ENCODE data around the gene CD248. TPM values are rescaled to one million over a fixed set of nuclear protein-coding genes. Genes with fewer than 3 reads are reported as not detected.

Gene CD248
- total and polyA plus RNA-seq, 5 donors from 2014 or later: 0.06 to 0.30 (median 0.10) TPM

DNA sequence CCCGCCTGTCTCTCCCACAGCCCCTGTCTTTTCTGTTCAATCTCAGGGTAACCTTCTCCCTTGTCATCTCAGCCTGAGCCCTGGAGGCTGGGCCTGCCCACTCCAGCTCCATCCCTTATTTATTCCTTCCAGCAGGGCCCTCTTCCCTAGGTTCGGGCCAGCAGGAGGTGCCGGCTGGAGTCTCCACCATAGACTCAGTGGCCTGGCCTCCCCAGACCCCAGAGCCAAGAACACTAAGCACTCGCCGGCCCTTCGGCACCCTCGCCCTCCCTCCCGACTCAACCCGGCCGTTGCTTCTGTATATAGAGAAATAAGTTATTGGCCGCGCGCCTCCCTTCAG, 49.8 kb downstream of the CD248 start:
- no peak for ATAC-seq (ENCODE audit: low read depth in 2 of 2)
- Histone ChIP-seq H3K27ac (ENCODE audit: insufficient read depth, low read length, poor library complexity, severe bottlenecking) (peak overlapping the region; percentile 91), H3K4me1 (ENCODE audit: control insufficient read depth, insufficient read depth, low read length, poor library complexity, severe bottlenecking) (peaks cover 34% of the 10 kb centered on the region), H3K9me3 (ENCODE audit: control insufficient read depth in 2 of 2, low read length in 2 of 2) (no peaks in the 10 kb centered on the region), H3K4me3 (ENCODE audit: low read depth, low read length) (peak overlapping the region; percentile 26), H3K36me3 (ENCODE audit: control insufficient read depth, insufficient read depth, low read length) (peaks cover 21% of the 10 kb centered on the region), H3K27me3 (ENCODE audit: control insufficient read depth, insufficient read depth, low read length) (no peaks in the 10 kb centered on the region)
- Mint-ChIP-seq H3K36me3 (peaks cover 4% of the 10 kb centered on the region), H3K4me3 (peak overlapping the region; percentile 74 to 99 (median 94)), H3K27ac (peak overlapping the region; percentile 9 to 98 (median 91)), H3K9me3 (no peaks in the 10 kb centered on the region), H3K27me3 (peaks cover 14% of the 10 kb centered on the region), H3K4me1 (peaks cover 0 to 40% (median 24%) of the 10 kb centered on the region in 4 donors)
- no peak for DNase-seq

DNA sequence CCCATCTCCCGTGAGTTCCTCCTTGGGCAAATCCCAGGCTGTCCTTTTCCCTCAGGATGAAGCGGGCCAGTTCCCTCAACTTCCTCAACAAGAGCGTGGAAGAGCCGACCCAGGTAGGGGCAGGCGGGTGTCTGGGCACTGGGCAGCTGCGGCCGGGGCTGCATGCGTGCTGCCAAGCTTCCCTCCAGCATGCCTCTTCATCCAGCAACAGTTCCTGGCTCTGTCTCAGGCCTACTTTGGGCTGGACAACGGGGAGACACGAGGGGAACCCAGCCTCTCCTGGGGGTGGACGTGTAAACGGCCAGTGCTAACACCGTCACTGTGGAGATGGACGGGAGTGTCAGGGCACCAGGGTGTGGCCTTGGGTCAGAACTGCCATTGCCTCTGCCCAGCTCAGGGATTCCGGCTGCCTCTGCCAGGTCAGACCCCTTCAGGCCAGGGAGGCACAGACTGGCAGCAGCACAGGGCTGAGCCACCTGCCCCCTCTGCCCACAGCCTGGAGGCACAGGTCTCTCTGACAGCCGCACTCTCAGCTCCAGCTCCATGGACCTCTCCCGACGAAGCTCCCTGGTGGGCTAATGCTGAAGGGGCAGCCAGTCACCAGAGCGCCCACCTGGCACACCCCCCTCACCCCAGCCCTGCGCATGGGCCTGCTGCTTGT, 50.3 kb downstream of the CD248 start:
- Mint-ChIP-seq H3K27ac (no peak overlapping the region), H3K4me3 (peak overlapping the region; percentile 74 to 99 (median 94)), H3K9me3 (no peaks in the 10 kb centered on the region), H3K27me3 (peaks cover 14% of the 10 kb centered on the region), H3K4me1 (peaks cover 0 to 37% (median 21%) of the 10 kb centered on the region in 4 donors), H3K36me3 (no peaks in the 10 kb centered on the region)
- H3K9me3 ChIP-seq (ENCODE audit: control insufficient read depth in 2 of 2, low read length in 2 of 2): no peaks in the 10 kb centered on the region
- peaks cover 21% of the 10 kb centered on the region for H3K36me3 ChIP-seq (ENCODE audit: control insufficient read depth, insufficient read depth, low read length)
- no peak for DNase-seq
- no peak for ATAC-seq (ENCODE audit: low read depth in 2 of 2)
- peaks cover 34% of the 10 kb centered on the region for H3K4me1 ChIP-seq (ENCODE audit: control insufficient read depth, insufficient read depth, low read length, poor library complexity, severe bottlenecking)
- H3K27me3 ChIP-seq (ENCODE audit: control insufficient read depth, insufficient read depth, low read length): no peaks in the 10 kb centered on the region
- H3K27ac ChIP-seq (ENCODE audit: insufficient read depth, low read length, poor library complexity, severe bottlenecking): no peak overlapping the region
- H3K4me3 ChIP-seq (ENCODE audit: low read depth, low read length): no peak overlapping the region

DNA sequence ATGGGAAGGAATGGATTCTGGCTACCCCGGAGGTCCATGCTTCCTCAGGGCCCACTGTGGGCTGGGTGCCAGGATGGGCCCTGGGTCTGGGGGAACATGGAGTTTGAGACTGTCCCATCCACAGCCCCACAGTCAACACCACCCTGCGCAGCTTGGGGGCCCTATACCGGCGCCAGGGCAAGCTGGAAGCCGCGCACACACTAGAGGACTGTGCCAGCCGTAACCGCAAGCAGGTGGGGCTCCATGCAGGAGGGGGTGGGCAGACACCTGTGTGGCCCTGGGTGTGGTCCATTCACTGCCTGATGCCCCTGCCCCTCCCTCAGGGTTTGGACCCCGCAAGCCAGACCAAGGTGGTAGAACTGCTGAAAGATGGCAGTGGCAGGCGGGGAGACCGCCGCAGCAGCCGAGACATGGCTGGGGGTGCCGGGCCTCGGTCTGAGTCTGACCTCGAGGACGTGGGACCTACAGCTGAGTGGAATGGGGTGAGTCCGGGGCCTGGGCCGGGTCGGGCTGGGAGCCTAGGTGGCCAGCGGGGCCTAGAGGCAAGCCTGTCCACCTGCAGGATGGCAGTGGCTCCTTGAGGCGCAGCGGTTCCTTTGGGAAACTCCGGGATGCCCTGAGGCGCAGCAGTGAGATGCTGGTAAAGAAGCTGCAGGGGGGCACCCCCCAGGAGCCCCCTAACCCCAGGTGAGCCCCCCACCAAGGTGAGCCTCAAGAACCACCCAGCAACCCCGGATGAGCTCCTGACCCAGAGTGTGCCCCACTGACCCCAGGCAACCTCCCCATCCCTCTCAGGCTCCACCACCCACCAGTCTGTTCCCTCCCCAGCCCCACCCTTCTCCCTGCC, 51.1 kb downstream of the CD248 start:
- Histone ChIP-seq H3K9me3 (ENCODE audit: control insufficient read depth in 2 of 2, low read length in 2 of 2) (no peaks in the 10 kb centered on the region), H3K27me3 (ENCODE audit: control insufficient read depth, insufficient read depth, low read length) (no peaks in the 10 kb centered on the region), H3K36me3 (ENCODE audit: control insufficient read depth, insufficient read depth, low read length) (peaks cover 19% of the 10 kb centered on the region), H3K27ac (ENCODE audit: insufficient read depth, low read length, poor library complexity, severe bottlenecking) (no peak overlapping the region), H3K4me3 (ENCODE audit: low read depth, low read length) (no peak overlapping the region), H3K4me1 (ENCODE audit: control insufficient read depth, insufficient read depth, low read length, poor library complexity, severe bottlenecking) (peaks cover 31% of the 10 kb centered on the region)
- Mint-ChIP-seq H3K36me3 (no peaks in the 10 kb centered on the region), H3K4me3 (no peak overlapping the region), H3K4me1 (peaks cover 0 to 33% (median 19%) of the 10 kb centered on the region in 4 donors), H3K27me3 (peaks cover 14% of the 10 kb centered on the region), H3K9me3 (no peaks in the 10 kb centered on the region), H3K27ac (no peak overlapping the region)
- no peak for ATAC-seq (ENCODE audit: low read depth in 2 of 2)
- DNase-seq: no peak

DNA sequence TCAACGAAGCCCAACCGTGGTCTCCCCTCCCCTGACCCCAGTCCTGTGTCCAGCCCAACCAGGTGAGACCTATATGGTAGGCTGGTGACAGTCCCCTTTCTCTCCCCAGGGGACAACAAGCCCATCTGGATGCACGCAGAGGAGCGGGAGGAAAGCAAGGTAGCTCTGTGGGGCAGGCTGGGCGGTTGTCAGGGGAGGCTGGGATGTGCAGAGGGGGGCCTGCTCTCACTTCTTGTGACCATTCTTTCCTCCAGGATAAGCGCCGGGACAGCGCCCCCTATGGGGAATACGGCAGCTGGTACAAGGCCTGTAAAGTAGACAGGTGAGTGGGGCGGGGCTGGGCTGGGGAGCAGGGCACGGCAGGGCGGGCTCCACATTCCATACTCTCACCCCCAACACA, 51.9 kb downstream of the CD248 start:
- H3K4me3 Mint-ChIP-seq: no peak overlapping the region
- H3K4me1 Mint-ChIP-seq: peaks cover 0 to 25% (median 16%) of the 10 kb centered on the region in 4 donors
- no peaks in the 10 kb centered on the region for H3K36me3 Mint-ChIP-seq

More for the DNA sequence above, 51.9 kb downstream of the CD248 start:
- Mint-ChIP-seq H3K27me3 (peaks cover 14% of the 10 kb centered on the region), H3K27ac (peak overlapping the region in 1 of 3 donors; percentile 54), H3K9me3 (no peaks in the 10 kb centered on the region)
- peaks cover 26% of the 10 kb centered on the region for H3K4me1 ChIP-seq (ENCODE audit: control insufficient read depth, insufficient read depth, low read length, poor library complexity, severe bottlenecking)
- DNase-seq: peak in 1 of 3 donors; percentile 30
- H3K27ac ChIP-seq (ENCODE audit: insufficient read depth, low read length, poor library complexity, severe bottlenecking): no peak overlapping the region
- H3K9me3 ChIP-seq (ENCODE audit: control insufficient read depth in 2 of 2, low read length in 2 of 2): no peaks in the 10 kb centered on the region
- H3K27me3 ChIP-seq (ENCODE audit: control insufficient read depth, insufficient read depth, low read length): no peaks in the 10 kb centered on the region
- no peak for ATAC-seq (ENCODE audit: low read depth in 2 of 2)
- no peak overlapping the region for H3K4me3 ChIP-seq (ENCODE audit: low read depth, low read length)
- peaks cover 25% of the 10 kb centered on the region for H3K36me3 ChIP-seq (ENCODE audit: control insufficient read depth, insufficient read depth, low read length)

Other genes starting within 250 kb of the CD248 start
- gene PACS1, start 246.8 kb downstream of the CD248 start, total RNA-seq: 306 TPM
- 10 to 100 TPM; 43.8 to 57.8 (median 47.1) TPM for gene PACS1, start 246.8 kb downstream of the CD248 start, polyA plus RNA-seq
- gene KLC2, start 59.3 kb downstream of the CD248 start, total RNA-seq: 42.1 TPM
- 1 to 10 TPM; 2.5 to 3.8 (median 3.3) TPM for gene KLC2, start 59.3 kb downstream of the CD248 start, polyA plus RNA-seq
- gene RAB1B, start 48.4 kb downstream of the CD248 start, total RNA-seq: 79.6 TPM
- gene RAB1B, start 48.4 kb downstream of the CD248 start, polyA plus RNA-seq: 10 to 100 TPM; 13.1 to 19.6 (median 15.1) TPM
- gene CNIH2, start 38.9 kb downstream of the CD248 start, total RNA-seq: 4.5 TPM
- gene CNIH2, start 38.9 kb downstream of the CD248 start, polyA plus RNA-seq: not detected
- 29.3 TPM for gene YIF1A, start 27.9 kb downstream of the CD248 start, total RNA-seq
- gene YIF1A, start 27.9 kb downstream of the CD248 start, polyA plus RNA-seq: 10 to 100 TPM; 48.3 to 71.3 (median 55.3) TPM
- gene TMEM151A, start 25.1 kb downstream of the CD248 start, total RNA-seq: not detected
- not detected for gene TMEM151A, start 25.1 kb downstream of the CD248 start, polyA plus RNA-seq
- gene RIN1, start 19.4 kb upstream of the CD248 start, total RNA-seq: 0.57 TPM
- gene RIN1, start 19.4 kb upstream of the CD248 start, polyA plus RNA-seq: 1 to 10 TPM in 1 of 4 donors, under 1 TPM in 3; 0.33 to 1.0 (median 0.95) TPM
- gene BRMS1, start 28.1 kb upstream of the CD248 start, total RNA-seq: 53.4 TPM
- 10 to 100 TPM; 74.7 to 90.4 (median 82.5) TPM for gene BRMS1, start 28.1 kb upstream of the CD248 start, polyA plus RNA-seq
- 3.5 TPM for gene B4GAT1, start 30.6 kb upstream of the CD248 start, total RNA-seq
- 10 to 100 TPM in 3 of 4 donors, 1 to 10 TPM in 1; 8.4 to 15.1 (median 12.3) TPM for gene B4GAT1, start 30.6 kb upstream of the CD248 start, polyA plus RNA-seq
- gene SLC29A2, start 54.7 kb upstream of the CD248 start, total RNA-seq: 3.4 TPM
- gene SLC29A2, start 54.7 kb upstream of the CD248 start, polyA plus RNA-seq: 1 to 10 TPM in 3 of 4 donors, under 1 TPM in 1; 0.83 to 2.3 (median 1.6) TPM
- not detected for gene NPAS4, start 104.0 kb upstream of the CD248 start, total RNA-seq
- gene NPAS4, start 104.0 kb upstream of the CD248 start, polyA plus RNA-seq: not detected
- gene MRPL11, start 121.8 kb upstream of the CD248 start, total RNA-seq: 22.7 TPM
- 10 to 100 TPM; 80.4 to 96.9 (median 84.5) TPM for gene MRPL11, start 121.8 kb upstream of the CD248 start, polyA plus RNA-seq
- 9.6 TPM for gene PELI3, start 149.9 kb upstream of the CD248 start, total RNA-seq
- 1 to 10 TPM; 4.4 to 9.3 (median 5.7) TPM for gene PELI3, start 149.9 kb upstream of the CD248 start, polyA plus RNA-seq
- 29.5 TPM for gene DPP3, start 163.4 kb upstream of the CD248 start, total RNA-seq
- 10 to 100 TPM; 27.1 to 38.7 (median 32.8) TPM for gene DPP3, start 163.4 kb upstream of the CD248 start, polyA plus RNA-seq
- 16.4 TPM for gene BBS1, start 193.6 kb upstream of the CD248 start, total RNA-seq
- gene BBS1, start 193.6 kb upstream of the CD248 start, polyA plus RNA-seq: 1 to 10 TPM; 5.6 to 9.4 (median 7.0) TPM
- gene ZDHHC24, start 229.0 kb upstream of the CD248 start, total RNA-seq: 15.5 TPM
- gene ZDHHC24, start 229.0 kb upstream of the CD248 start, polyA plus RNA-seq: 10 to 100 TPM; 14.1 to 20.6 (median 15.0) TPM
- not detected for gene ACTN3, start 229.9 kb upstream of the CD248 start, total RNA-seq
- gene ACTN3, start 229.9 kb upstream of the CD248 start, polyA plus RNA-seq: not detected